Activated naive CD8-positive, alpha-beta T cell treated with anti-CD3 and anti-CD28 coated beads, Interleukin-2, amount 50 U/mL, for 24 hours (primary cell): ENCODE results near the gene RPS15.
A peak's percentile ranks its signal among the peaks of the same experiment; 100 is the strongest.

ENCODE experiments used
- ATAC-seq: fragments of 150-1000 bp; cut with Tn5 transposase; one replicate; pipeline ENCODE4 v1.10.0; 2021
- DNase-seq: peaks from one replicate; pipeline ENCODE4 v3.0.0; 2021
- H3K27ac Mint-ChIP-seq: one replicate; pipeline ENCODE4 v1.8.0; 2021; ENCODE audit warnings: mild to moderate bottlenecking, mixed read lengths
- H3K27me3 Mint-ChIP-seq: one replicate; pipeline ENCODE4 v1.8.0; 2021; ENCODE audit warnings: mixed read lengths
- H3K36me3 Mint-ChIP-seq: one replicate; pipeline ENCODE4 v1.8.0; 2021; ENCODE audit warnings: low read depth, mixed read lengths
- H3K4me1 Mint-ChIP-seq: one replicate; pipeline ENCODE4 v1.8.0; 2021; ENCODE audit warnings: mixed read lengths
- H3K4me3 Mint-ChIP-seq: one replicate; pipeline ENCODE4 v1.8.0; 2021; ENCODE audit warnings: mild to moderate bottlenecking, moderate library complexity, mixed read lengths
- H3K9me3 Mint-ChIP-seq: one replicate; pipeline ENCODE4 v1.8.0; 2021; ENCODE audit warnings: mixed read lengths

Gene RPS15

DNA sequence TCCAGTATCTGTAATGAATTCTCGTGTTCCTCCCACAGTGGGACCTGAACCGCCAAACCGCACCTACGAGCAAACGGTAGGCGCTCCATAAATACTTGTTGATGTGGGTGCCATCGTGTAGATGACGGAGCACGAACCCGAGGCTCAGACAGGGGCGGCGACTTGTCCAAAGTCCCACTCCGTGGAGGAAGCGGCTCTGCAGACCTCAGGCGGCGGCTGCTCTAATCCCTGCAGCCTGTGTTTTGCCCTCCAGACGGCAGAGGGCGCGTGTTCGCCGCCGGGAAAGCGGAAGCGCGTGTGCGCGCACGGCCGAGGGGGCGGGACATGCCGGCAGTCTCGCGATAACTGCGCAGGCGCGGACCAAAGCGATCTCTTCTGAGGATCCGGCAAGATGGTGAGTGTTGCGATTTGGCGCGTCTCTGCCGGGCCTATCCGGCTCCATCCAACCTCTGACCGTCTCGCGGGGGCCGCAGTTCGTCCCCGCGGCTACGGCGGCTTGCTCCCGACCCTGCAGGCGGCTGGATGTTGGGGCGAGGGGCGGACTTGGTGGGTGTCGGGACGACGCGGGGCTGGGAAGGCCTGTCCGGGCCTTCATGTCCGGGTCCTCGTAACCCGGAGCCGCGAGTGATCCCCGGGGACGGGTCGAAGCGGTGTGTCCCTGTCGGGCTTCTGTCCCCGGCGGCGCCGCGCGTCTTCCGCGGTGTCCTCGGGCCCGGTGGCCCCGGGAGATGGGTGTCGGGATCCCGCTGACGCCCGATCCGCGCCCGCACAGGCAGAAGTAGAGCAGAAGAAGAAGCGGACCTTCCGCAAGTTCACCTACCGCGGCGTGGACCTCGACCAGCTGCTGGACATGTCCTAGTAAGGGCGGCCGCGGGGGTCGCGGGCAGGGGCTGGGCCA lies at the start of gene RPS15:
RPS15 (plus strand) TSS at position 362 of the 898 bp plus-strand sequence; CDS start at position 392, 30 bp downstream.
- Mint-ChIP-seq H3K27ac (peak within 1 kb of the TSS; percentile 99), H3K4me1 (peaks cover 41% of the 10 kb centered on the region), H3K9me3 (no peaks in the 10 kb centered on the region), H3K36me3 (peaks cover 44% of the 10 kb centered on the region), H3K4me3 (peak within 1 kb of the TSS; percentile 94), H3K27me3 (no peaks in the 10 kb centered on the region)
- DNase-seq (peak; percentile 98), ATAC-seq (peak; percentile 85)

GRCh38 chr19:1388637-1389026 lies 49.6 kb upstream of the RPS15 start:
- H3K4me1 Mint-ChIP-seq: peaks cover 12% of the 10 kb centered on the region
- no peak for ATAC-seq
- no peaks in the 10 kb centered on the region for H3K9me3 Mint-ChIP-seq
- H3K27me3 Mint-ChIP-seq: no peaks in the 10 kb centered on the region
- DNase-seq: no peak
- no peak overlapping the region for H3K4me3 Mint-ChIP-seq
- no peak overlapping the region for H3K27ac Mint-ChIP-seq
- H3K36me3 Mint-ChIP-seq: peaks cover 18% of the 10 kb centered on the region

DNA sequence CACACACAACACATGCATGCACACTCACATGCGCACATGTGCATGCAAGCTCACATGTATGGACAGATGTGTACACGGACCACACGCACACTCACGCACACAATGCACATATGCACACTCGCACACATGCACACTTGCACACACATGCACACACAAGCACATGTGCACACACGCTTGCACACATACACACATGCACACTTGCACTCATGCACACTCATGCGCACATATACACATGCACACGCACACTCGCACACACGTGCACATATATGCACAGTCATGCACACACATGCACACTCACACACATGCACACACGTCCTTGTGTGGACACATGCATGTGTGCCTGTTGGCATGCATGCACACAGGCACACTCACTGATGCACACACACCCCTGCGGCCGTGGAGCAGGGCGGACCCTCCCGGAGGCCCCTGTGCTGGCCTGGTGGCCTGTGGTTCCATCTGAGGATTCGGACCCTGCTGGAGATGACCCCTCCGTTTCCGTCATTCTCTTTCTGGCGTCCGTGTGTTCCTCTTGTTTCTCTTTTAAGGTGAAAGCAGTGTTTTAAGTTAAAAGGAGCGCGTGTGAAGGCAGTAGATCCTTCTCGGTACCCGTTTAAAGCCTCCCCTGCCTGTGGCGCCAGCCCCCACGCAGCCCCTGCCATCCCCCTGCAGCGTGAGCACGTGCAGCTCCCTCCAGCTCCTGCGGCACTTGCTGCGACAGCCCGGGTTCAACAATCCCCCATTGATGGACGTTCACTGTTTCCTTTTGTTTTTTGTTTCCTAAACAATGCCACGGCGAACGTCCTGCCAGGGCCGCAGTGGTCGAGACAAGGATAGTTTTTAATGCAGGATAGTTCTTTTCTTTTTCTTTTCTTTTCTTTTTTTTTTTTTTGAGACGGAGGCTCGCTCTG lies 48.9 kb upstream of the RPS15 start:
- H3K36me3 Mint-ChIP-seq: peaks cover 18% of the 10 kb centered on the region
- DNase-seq (no peak), ATAC-seq (no peak)
- H3K4me1 Mint-ChIP-seq: peaks cover 11% of the 10 kb centered on the region
- no peak overlapping the region for H3K4me3 Mint-ChIP-seq
- no peaks in the 10 kb centered on the region for H3K27me3 Mint-ChIP-seq
- H3K9me3 Mint-ChIP-seq: no peaks in the 10 kb centered on the region
- H3K27ac Mint-ChIP-seq: no peak overlapping the region

GRCh38 chr19:1390890-1391423 lies 47.2 kb upstream of the RPS15 start:
- no peaks in the 10 kb centered on the region for H3K27me3 Mint-ChIP-seq
- H3K9me3 Mint-ChIP-seq: no peaks in the 10 kb centered on the region
- H3K4me3 Mint-ChIP-seq: no peak overlapping the region
- no peak for DNase-seq
- no peak overlapping the region for H3K27ac Mint-ChIP-seq
- H3K4me1 Mint-ChIP-seq: peaks cover 2% of the 10 kb centered on the region
- no peak for ATAC-seq
- peaks cover 18% of the 10 kb centered on the region for H3K36me3 Mint-ChIP-seq

DNA sequence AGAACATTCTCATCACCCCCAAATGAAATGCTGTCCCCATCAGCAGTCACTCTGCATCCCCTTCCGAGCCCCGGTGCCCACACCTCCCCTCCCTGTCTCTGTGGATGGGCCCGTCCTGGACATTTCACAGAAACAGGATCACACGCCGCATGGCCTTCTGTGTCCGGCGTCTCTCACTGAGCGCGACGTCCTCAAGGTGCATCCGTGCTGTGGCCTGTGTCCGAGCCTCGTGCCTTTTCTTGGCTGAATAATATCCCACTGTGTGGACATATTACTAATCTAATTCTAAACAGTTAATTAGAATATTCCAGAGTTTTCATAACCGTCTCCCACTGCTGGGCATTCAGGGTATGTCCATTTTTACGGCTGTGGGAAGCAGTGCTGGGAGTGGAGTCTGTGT lies 45.8 kb upstream of the RPS15 start:
- Mint-ChIP-seq H3K36me3 (peaks cover 18% of the 10 kb centered on the region), H3K4me1 (peaks cover 5% of the 10 kb centered on the region), H3K27ac (no peak overlapping the region), H3K4me3 (no peak overlapping the region), H3K27me3 (no peaks in the 10 kb centered on the region), H3K9me3 (no peaks in the 10 kb centered on the region)
- ATAC-seq (no peak), DNase-seq (no peak)

DNA sequence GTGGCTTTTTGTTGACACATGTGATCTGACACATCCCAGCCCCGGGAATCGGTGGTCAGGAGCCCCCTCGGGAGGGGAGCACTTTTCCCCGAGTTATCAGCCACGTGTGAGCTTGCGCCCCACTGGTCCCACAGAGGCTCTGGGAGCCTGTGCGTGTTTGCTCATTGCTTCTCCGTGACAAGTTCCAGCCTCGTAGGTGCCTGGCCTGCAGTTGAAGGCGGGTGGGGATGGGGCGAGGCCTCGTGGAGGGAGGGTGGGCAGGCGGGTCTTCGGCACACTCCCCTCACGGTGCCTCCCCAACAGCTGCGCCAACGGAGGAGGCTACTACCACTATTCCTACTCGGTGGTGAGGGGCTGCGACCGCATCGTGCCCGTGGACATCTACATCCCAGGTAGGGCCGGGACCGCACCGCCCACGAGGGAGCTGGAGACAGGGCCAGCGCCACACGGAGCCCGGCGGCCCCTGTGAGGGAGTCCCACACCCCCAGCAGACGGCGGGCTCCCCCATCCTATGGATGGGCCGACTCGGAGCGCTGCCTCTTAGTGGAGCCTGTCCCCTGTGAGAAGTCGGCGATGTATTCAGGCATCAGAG lies 45.2 kb upstream of the RPS15 start:
- H3K27me3 Mint-ChIP-seq: no peaks in the 10 kb centered on the region
- no peak overlapping the region for H3K4me3 Mint-ChIP-seq
- ATAC-seq: no peak
- peaks cover 18% of the 10 kb centered on the region for H3K36me3 Mint-ChIP-seq
- no peak for DNase-seq
- peaks cover 5% of the 10 kb centered on the region for H3K4me1 Mint-ChIP-seq
- H3K9me3 Mint-ChIP-seq: no peaks in the 10 kb centered on the region
- H3K27ac Mint-ChIP-seq: no peak overlapping the region

DNA sequence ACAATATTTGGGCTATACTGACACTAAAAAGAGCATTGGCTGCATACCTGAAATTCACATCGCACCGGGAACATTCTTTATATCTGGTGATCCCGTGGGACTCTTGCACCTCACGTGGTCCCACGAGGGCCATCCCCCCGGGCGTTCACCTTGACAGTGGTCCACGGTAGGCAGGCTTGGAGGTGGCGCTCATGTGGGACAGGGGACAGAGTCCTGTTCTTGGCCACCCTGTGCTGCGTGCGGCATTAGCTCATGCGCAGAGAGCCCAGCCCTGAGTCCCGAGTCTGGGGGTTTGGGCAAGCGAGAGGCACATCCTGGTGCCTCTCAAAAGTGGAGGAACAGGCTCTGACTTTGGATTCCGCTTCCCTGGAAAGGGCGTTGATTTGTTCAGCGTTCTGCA lies 44.4 kb upstream of the RPS15 start:
- Mint-ChIP-seq H3K27ac (no peak overlapping the region), H3K4me3 (no peak overlapping the region), H3K36me3 (peaks cover 16% of the 10 kb centered on the region), H3K9me3 (no peaks in the 10 kb centered on the region), H3K4me1 (peaks cover 5% of the 10 kb centered on the region), H3K27me3 (no peaks in the 10 kb centered on the region)
- ATAC-seq: no peak
- no peak for DNase-seq

GRCh38 chr19:1394252-1395193 lies 43.7 kb upstream of the RPS15 start:
- H3K9me3 Mint-ChIP-seq: no peaks in the 10 kb centered on the region
- no peak overlapping the region for H3K27ac Mint-ChIP-seq
- no peaks in the 10 kb centered on the region for H3K27me3 Mint-ChIP-seq
- H3K4me3 Mint-ChIP-seq: no peak overlapping the region
- ATAC-seq (no peak), DNase-seq (no peak)
- peaks cover 5% of the 10 kb centered on the region for H3K4me1 Mint-ChIP-seq
- peaks cover 10% of the 10 kb centered on the region for H3K36me3 Mint-ChIP-seq

DNA sequence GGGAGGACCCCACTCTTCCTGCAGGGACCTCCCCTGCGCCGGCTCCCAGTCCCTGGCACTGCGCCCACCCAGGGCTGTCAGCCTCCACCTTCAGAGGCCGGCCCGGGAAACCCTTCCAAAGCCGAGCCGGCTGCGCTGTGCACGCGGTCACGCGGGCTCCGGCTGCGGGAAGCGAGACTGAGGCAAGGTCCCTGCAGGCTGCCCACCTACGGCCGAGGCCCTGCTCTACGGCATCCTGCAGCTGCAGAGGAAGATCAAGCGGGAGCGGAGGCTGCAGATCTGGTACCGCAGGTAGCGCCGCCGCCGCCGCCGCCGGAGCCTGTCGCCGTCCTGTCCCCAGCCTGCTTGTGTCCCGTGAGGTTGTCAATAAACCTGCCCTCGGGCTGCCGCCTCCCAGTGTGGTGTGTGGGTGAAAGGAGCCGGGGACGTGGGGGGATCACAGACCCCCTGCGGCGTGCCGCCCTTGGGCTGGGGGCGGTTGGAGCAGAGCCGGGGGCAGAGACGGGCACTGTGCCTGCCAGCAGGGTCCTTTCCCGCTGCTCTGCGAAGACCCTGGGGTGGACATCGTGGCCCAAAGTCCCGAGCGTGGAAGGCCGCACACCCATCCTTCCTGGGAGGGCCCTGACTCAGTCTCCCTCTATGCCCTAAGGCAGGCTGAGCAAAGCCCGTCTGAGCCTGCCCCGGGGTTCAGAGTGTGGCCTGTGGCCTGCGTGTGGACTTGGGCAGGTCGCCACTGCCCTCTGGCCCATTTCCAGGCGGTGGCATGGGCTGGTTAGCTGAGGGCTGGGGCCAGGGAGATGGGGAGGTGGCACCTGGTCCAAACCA lies 42.8 kb upstream of the RPS15 start:
- H3K27ac Mint-ChIP-seq: no peak overlapping the region

GRCh38 chr19:1396019-1396767 lies 42.0 kb upstream of the RPS15 start:
- no peak overlapping the region for H3K27ac Mint-ChIP-seq
- no peak for ATAC-seq

More for the DNA sequence above, 42.8 kb upstream of the RPS15 start:
- Mint-ChIP-seq H3K36me3 (peaks cover 8% of the 10 kb centered on the region), H3K27me3 (no peaks in the 10 kb centered on the region), H3K4me1 (peaks cover 5% of the 10 kb centered on the region), H3K4me3 (no peak overlapping the region), H3K9me3 (no peaks in the 10 kb centered on the region)
- DNase-seq: no peak
- no peak for ATAC-seq

GRCh38 chr19:1396768-1397679 lies 41.2 kb upstream of the RPS15 start:
- H3K36me3 Mint-ChIP-seq: peaks cover 4% of the 10 kb centered on the region
- no peak for DNase-seq
- no peak overlapping the region for H3K27ac Mint-ChIP-seq
- H3K9me3 Mint-ChIP-seq: no peaks in the 10 kb centered on the region
- no peaks in the 10 kb centered on the region for H3K27me3 Mint-ChIP-seq
- peaks cover 8% of the 10 kb centered on the region for H3K4me1 Mint-ChIP-seq
- no peak for ATAC-seq
- H3K4me3 Mint-ChIP-seq: no peak overlapping the region

More at GRCh38 chr19:1396019-1396767, 42.0 kb upstream of the RPS15 start:
- Mint-ChIP-seq H3K9me3 (no peaks in the 10 kb centered on the region), H3K27me3 (no peaks in the 10 kb centered on the region), H3K4me3 (no peak overlapping the region), H3K36me3 (peaks cover 6% of the 10 kb centered on the region), H3K4me1 (peaks cover 7% of the 10 kb centered on the region)
- DNase-seq: no peak
